NCI-H748 (cell line): ENCODE measurements around the gene TENM4.

Source experiments
- DNase-seq: peaks from one replicate; lab custom pipeline; 2025; ENCODE audit not compliant: unreplicated experiment; lab: John Stamatoyannopoulos, UW

The TENM4 gene

DNA sequence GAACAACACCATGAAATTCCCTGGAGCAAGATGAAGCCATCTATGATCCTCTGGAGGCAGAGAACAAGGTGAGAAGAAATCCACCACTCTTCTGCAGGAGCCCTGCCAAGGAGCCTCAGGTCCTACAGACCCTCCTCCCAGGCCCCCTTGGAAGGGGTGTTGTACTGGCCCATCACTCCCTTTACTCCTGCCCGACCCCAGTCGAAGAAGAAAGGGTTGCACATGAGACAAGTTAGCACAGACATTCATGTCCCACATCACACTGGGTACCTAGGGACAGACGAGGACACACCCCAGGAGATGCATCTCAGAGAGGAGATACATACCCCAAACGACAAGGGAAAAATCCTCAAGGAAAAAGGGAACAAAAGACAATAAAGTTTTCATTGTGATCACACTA is 783.4 kb downstream of the TENM4 start:
- DNase-seq = no peak

DNA sequence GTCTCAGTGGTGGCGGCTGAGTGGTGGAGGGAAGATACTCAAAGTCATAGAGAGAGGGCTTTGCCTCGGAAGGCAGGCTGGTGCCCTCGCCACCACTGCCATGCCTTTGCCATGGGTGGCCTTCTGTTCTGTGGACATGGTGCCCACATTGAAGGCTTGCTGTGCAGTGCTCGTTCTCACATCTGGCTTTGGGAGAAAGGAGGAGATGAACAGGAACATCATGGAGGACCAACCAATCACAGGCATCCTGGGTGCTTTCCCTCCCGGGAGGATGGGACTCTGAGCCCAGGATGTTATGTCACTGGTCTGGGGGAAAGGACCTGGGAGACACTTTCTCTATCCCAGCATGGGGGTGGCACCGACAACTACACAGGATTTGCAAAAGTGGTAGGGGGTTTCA is 783.8 kb downstream of the TENM4 start:
- no peak for DNase-seq

DNA sequence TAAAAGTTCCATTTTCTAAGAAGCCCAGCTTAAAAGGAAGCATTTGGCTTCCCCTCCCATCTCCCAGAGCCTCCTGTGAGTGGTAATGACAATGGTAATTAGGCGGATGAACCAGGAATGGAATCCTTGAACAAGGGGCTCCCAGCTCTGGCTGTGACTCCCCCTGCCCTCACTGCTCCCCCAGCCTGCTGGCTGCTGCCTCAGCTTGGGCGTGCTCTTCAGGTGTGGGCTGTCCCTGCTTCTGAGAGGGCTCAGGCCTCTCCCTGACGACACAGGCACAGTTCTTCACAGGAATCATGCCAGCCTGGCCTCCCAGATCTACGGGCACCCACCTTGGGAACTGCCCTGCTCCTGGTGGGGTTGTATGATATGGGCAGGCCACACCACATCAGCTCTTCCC is 784.5 kb downstream of the TENM4 start:
- DNase-seq = no peak

- DNase-seq = no peak
Measured at GRCh38 chr11:78655561-78655960, 785.3 kb downstream of the TENM4 start.

- DNase-seq = no peak
Measured at GRCh38 chr11:78654866-78655265, 786.0 kb downstream of the TENM4 start.

DNA sequence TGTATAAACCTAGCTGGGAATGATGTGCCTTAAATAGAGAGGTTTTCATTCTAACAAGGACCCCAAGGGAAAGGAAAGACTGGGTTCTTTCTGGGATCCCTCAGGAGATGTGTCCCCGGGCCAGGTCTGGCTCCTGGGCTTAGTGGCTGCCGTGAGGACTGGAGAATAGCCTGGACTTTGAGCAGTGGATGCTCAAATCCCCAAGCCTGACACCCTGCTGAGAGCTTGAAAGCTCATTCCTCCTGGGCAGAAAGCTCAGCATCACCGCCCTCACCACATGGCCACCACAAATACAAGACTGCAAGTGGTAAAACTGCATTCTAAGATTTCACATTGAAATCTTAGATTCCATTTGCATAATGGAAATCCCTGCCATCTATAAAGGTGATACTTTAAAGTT is 786.8 kb downstream of the TENM4 start:
- no peak for DNase-seq

DNA sequence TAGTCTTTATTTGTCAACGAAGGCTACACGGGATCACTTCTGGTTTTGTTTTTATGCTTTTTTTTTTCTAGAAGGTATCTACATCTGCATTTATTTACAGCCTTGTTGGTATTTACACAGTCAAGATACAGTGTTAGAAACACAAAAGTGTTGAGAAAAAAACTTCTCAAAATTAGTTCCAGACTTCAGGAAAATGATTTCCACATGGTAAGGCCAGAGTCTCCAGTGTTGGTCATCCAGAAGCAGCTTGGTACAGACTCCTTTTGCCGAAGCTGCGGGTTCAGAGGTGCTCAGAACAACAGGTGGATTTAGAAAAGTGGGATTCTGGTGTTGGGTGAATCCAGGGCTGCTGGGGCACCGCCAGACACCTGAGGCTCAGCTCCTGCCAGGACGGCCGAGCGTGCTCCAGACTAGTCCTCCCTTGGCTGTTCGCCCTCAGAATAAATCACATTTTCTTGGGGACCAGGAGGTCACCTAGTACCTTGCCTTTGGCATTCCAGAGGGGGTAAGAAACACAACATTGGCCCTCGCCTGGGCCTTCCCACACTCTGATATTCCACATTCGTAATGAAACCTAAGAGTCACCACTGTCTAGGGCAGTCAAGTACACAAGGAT is 787.4 kb downstream of the TENM4 start:
- no peak for DNase-seq

DNA sequence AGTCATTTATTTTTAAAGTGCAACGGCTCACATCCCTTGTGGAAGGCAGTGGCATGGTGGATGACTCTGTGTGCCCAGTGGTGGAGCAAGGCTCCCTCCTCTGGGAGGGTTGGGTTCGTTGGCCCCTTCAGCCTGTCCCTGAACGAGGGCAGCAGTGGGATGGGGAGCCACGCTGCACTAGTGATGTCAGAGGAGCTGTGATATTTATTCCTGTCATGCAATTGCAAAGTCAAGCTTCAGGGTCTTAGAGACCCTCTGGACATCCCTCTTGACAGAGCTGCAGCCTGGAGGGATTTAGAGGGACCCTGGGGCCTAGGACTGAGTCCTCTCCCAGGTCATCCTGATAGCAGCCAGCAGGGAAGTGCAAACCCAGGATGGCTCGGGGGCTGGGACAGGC is 788.0 kb downstream of the TENM4 start:
- no peak for DNase-seq

DNA sequence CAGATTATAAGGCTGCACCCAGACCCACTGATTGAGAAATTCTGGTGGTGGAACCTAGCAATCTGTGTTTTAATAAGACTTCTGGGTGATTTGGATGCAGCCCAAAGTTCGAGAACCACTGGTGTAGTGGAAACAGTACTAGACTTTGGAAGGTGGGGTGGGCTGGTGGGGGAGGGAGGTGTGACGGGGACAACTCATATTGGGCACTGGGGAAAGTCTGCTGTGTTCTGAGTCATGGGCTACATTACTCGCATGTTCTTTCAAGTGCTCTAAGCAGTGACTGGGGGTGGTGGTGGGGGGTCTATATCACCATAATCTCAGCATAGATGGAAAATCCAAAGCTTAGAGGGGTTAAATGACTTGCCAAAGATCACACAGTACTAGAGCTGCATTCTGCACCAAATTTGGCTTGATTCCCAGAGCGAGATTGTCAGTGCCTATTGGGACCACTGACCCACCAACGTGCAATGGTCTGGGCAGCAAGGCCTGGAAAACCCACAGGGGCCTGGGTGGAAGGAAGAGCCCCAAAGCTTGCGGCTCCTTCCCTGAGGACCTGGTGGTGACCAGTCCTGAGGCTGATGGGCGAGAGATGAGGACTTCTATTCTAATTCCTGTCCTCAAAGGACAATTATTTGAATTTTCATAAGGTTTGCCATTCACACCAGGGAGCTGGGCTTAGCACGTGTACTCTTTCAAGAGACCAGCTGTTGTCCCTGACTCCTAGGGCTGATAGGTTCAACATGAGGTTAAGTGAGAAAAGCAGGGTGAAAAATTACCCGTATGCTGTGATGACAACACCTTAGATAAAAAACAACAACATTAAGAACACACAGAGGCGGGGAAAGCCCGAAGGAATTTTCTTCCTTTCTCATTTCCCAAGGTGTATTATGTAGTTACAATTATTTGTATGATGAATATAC is 788.6 kb downstream of the TENM4 start:
- DNase-seq = no peak

- DNase-seq = no peak
Measured at GRCh38 chr11:78651136-78651775, 789.6 kb downstream of the TENM4 start.

GRCh38 chr11:78649361-78650215 is 791.2 kb downstream of the TENM4 start:
- DNase-seq = no peak

GRCh38 chr11:78647986-78648875 is 792.6 kb downstream of the TENM4 start:
- DNase-seq = peak; percentile 80

- no peak for DNase-seq
Measured at GRCh38 chr11:78647266-78647915, 793.4 kb downstream of the TENM4 start.

DNA sequence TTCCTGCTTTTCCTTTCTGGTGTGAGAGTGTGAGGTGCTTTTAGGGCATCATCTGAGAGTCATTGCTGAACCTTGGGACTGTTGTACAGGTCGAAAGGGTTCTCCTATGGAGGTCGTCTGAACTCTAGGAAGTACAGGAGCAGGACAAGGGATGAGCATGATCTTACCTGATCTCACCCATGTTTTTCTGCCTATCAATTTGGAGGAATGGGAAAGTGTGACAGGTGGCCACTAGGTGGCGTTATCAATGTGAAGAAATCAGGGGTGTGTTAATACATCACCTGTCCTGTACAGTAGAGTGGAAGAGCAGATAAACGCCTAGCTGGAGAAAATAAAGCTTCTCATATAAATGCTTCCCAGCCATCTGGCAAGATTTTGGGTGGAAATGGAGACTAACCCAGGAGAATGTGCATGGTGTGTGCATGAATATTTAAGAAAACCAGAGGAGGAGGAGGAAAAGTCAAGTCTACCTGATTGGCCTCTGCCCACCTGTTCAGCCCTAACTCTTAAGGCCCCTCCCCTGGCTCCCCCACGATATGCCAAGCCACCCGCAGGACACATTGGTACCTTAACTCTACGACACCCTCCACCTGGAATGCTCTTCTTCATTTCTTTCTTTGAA is 794.2 kb downstream of the TENM4 start:
- DNase-seq = peak; percentile 77

- peak; percentile 53 for DNase-seq
Measured at GRCh38 chr11:78645226-78646202, 795.3 kb downstream of the TENM4 start.

DNA sequence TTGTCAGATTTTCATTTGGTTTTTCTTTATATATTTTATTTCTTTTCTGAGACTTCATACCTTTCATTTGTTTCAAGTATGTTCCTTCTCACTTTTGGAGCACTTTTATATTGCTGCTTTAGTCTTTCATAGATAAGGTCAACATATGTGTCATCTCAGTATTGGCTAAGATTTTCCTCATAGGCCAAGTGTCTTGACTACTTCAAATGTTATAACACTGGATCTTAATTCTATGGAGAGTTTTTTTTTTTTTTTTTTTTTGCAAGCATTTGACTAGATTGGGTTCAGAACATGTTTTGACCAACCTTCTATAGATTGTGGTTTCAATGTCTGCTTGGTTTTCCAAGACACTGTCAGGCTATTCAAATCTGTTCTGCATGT is 797.2 kb downstream of the TENM4 start:
- no peak for DNase-seq

GRCh38 chr11:78642979-78643675 is 797.7 kb downstream of the TENM4 start:
- DNase-seq = no peak
